Effector memory CD4-positive, alpha-beta T cell (primary cell): ENCODE results near the gene RPS25.
"Not testable (repeated sequence)": the region's sequence is repeated elsewhere in the genome, so short reads cannot be mapped to it uniquely, and the experiment has no call there.

ENCODE experiments used
- DNase-seq, 3 donors: peaks; one replicate each; pipeline ENCODE4 v3.0.0-alpha.2; 2020
- H3K27ac ChIP-seq: 2 replicates; pipeline ENCODE4 v1.7.0; 2013; ENCODE audit warnings: mild to moderate bottlenecking, low read length, moderate library complexity; ENCODE audit not compliant: insufficient read depth, poor library complexity, severe bottlenecking
- H3K27me3 ChIP-seq: replicated peaks from 2 replicates; pipeline ENCODE4 v1.7.0; 2013; ENCODE audit warnings: mild to moderate bottlenecking, low read length; ENCODE audit not compliant: insufficient read depth, control insufficient read depth, poor library complexity, severe bottlenecking
- H3K36me3 ChIP-seq: 2 replicates; pipeline ENCODE4 v1.7.0; 2013; ENCODE audit warnings: mild to moderate bottlenecking, low read length, moderate library complexity; ENCODE audit not compliant: control insufficient read depth, insufficient read depth
- H3K4me1 ChIP-seq: 2 replicates; pipeline ENCODE4 v1.7.0; 2013; ENCODE audit warnings: low read length, mild to moderate bottlenecking; ENCODE audit not compliant: control insufficient read depth, insufficient read depth, poor library complexity, severe bottlenecking
- H3K4me3 ChIP-seq: 2 replicates; pipeline ENCODE4 v1.7.0; 2013; ENCODE audit warnings: low read length, low read depth, mild to moderate bottlenecking; ENCODE audit not compliant: insufficient read depth, poor library complexity, severe bottlenecking
- H3K9me3 ChIP-seq: 2 replicates; pipeline ENCODE4 v1.7.0; 2013; ENCODE audit warnings: mild to moderate bottlenecking, low read length, moderate library complexity; ENCODE audit not compliant: control insufficient read depth

The RPS25 gene

DNA sequence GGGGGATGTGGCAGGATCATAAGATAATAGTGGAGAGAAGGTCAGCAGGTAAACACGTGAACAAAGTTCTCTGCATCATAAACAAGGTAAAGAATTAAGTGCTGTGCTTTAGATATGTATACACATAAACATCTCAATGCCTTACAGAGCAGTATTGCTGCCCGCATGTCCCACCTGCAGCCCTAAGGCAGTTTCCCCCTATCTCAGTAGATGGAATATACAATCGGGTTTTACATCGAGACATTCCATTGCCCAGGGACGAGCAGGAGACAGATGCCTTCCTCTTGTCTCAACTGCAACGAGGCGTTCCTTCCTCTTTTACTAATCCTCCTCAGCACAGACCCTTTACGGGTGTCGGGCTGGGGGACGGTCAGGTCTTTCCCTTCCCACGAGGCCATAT, 21.3 kb upstream of the RPS25 start:
- not testable (repeated sequence) for H3K36me3 ChIP-seq, H3K27me3 ChIP-seq, H3K9me3 ChIP-seq, DNase-seq, H3K27ac ChIP-seq, H3K4me1 ChIP-seq, H3K4me3 ChIP-seq

GRCh38 chr11:119038884-119039283, 20.7 kb upstream of the RPS25 start:
- Histone ChIP-seq H3K27ac (no peak overlapping the region), H3K27me3 (no peaks in the 10 kb centered on the region), H3K4me1 (no peaks in the 10 kb centered on the region), H3K36me3 (no peaks in the 10 kb centered on the region), H3K9me3 (no peaks in the 10 kb centered on the region), H3K4me3 (no peak overlapping the region)
- no peak for DNase-seq

DNA sequence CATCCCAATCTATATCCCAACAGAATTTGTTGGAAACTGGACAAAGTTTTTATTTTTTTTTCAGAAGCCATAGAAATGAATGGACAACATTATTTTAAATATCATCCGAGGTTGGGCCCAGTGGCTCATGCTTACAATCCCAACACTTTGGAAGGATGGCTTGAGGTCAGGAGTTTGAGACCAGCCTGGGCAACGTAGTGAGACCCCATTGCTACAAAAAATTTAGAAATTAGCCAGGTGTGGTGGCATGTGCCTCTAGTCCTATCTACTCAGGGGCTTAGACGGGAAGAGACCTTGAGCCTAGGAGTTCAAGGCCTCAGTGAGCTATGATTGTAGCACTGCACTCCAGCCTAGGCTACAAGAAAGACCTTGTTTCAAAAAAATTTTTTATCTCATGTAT, 16.7 kb upstream of the RPS25 start:
- DNase-seq, result no peak
- H3K4me1 ChIP-seq, result peaks cover 4% of the 10 kb centered on the region
- no peaks in the 10 kb centered on the region for H3K9me3 ChIP-seq
- H3K36me3 ChIP-seq, result no peaks in the 10 kb centered on the region
- no peak overlapping the region for H3K27ac ChIP-seq
- no peak overlapping the region for H3K4me3 ChIP-seq
- no peaks in the 10 kb centered on the region for H3K27me3 ChIP-seq

DNA sequence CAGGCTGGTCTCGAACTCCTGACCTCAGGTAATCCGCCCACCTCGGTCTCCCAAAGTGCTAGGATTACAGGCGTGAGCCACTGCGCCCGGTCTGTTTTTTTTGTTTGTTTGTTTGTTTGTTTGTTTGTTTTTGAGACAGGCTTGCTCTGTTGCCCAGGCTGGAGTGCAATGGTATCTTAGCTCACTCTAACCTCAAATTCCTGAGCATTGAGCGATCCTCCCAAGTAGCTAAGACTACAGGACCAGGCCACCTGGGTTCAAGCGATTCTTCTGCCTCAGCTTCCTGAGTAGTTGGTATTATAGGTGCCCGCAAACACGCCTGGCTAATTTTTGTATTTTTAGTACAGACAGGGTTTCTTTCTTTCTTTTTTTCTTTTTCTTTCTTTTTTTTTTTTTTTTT, 15.3 kb upstream of the RPS25 start:
- peaks cover 18% of the 10 kb centered on the region for H3K4me1 ChIP-seq
- not testable (repeated sequence) for H3K27ac ChIP-seq, H3K36me3 ChIP-seq, H3K9me3 ChIP-seq, H3K27me3 ChIP-seq, DNase-seq, H3K4me3 ChIP-seq

DNA sequence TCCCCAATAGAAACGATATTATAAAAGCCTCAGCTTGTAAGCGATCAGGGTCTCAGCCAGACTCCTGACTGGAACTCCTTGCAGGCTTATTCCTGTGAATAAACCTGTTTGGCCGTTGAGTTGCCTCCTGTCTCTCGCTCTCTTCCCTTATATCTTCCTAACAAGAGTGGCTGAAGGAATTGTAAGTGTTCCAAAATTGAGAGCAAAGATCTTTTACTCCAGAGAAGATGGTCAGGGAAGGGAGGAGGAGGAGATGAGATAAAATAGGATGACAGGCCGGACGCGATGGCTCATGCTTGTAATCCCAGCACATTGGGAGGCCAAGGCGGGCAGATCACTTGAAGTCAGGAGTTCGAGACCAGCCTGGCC, 13.8 kb upstream of the RPS25 start:
- Histone ChIP-seq H3K27ac (no peak overlapping the region), H3K36me3 (no peaks in the 10 kb centered on the region), H3K27me3 (no peaks in the 10 kb centered on the region), H3K9me3 (no peaks in the 10 kb centered on the region), H3K4me3 (no peak overlapping the region), H3K4me1 (peaks cover 18% of the 10 kb centered on the region)
- no peak for DNase-seq

DNA sequence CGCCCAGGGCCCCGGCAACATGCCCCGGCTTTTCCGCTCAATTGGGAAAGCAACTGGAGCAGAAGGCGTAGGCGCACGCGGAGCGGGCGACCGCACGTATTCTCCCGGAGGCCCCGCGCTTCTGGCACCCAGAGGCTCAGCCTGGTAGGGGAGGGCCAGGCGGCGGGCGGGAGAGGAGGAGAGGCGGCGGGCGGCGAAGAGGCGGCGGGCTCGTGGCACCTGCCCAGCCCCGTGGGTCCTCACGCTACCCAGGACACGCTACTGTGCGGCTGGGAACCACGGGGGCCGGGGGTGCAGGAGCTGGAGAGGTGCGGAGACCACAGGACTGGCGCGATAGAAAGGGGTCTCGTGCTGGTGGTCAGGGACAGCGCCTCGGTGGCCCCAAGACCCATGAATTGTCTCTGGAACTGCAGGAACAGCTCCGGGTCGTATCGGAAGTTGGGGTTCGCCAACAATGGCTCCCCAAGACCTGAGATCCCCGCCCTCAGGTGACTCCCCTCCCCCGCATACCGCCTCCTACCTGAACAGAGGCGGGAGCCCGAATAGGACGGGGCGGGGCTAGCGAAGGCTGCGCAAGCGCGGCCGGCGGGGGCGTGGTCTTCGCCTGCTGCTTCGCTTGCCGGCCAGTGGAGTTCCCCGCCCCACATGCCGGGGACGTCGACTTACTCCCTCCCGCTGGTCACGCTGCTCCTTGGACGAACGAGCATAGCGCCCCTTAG, 12.3 kb upstream of the RPS25 start, which contains the start of gene SLC37A4:
Gene SLC37A4 (minus strand): TSS at position 549 of the 719 bp plus-strand sequence.
- H3K36me3 ChIP-seq, result peaks cover 9% of the 10 kb centered on the region
- peak within 1 kb of the TSS; percentile 79 for H3K4me3 ChIP-seq
- H3K27ac ChIP-seq, result peak within 1 kb of the TSS; percentile 85

DNA sequence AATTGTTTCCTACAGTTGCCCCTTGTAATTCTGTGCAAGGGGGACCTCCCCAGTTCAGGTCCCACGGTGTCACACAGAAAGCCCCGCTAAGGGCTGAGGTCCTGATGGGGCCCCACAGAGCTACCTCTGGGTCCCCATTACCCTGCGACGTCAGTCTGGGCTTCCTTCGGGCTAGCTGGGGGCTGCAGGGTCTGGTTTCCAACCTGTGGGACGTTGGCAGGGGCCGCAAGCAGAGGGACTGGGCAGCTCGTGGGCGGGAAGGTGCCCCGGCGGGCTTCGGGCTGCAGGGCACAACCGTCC, 11.8 kb upstream of the RPS25 start:
- Histone ChIP-seq H3K27me3 (no peaks in the 10 kb centered on the region), H3K4me1 (peaks cover 18% of the 10 kb centered on the region), H3K36me3 (peaks cover 14% of the 10 kb centered on the region), H3K27ac (peak overlapping the region; percentile 85), H3K9me3 (no peaks in the 10 kb centered on the region), H3K4me3 (peak overlapping the region; percentile 79)
- no peak for DNase-seq

More for the DNA sequence above, 12.3 kb upstream of the RPS25 start, which contains the start of gene SLC37A4:
- H3K27me3 ChIP-seq, result no peaks in the 10 kb centered on the region
- peaks cover 18% of the 10 kb centered on the region for H3K4me1 ChIP-seq
- peak; percentile 98 to 99 (median 99) for DNase-seq
- no peaks in the 10 kb centered on the region for H3K9me3 ChIP-seq

GRCh38 chr11:119029340-119030028, 11.3 kb upstream of the RPS25 start:
- peak overlapping the region; percentile 85 for H3K27ac ChIP-seq

DNA sequence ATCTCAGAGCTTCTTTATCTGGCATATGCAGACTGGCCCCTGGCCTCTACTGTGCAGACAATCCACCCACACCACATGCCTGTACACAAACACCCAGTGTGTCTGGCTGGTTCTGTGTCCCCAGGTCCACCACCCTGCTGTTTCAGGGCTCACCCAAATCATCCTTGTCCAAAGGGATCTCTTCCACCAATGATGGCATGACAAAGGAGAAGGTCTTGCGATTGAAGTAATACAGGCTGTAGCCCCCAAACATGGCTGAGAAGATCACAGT, 10.9 kb upstream of the RPS25 start:
- Histone ChIP-seq H3K27ac (no peak overlapping the region), H3K36me3 (peaks cover 24% of the 10 kb centered on the region), H3K9me3 (no peaks in the 10 kb centered on the region), H3K4me1 (peaks cover 18% of the 10 kb centered on the region), H3K4me3 (no peak overlapping the region), H3K27me3 (no peaks in the 10 kb centered on the region)
- no peak for DNase-seq

More at GRCh38 chr11:119029340-119030028, 11.3 kb upstream of the RPS25 start:
- H3K4me1 ChIP-seq, result peaks cover 18% of the 10 kb centered on the region
- H3K36me3 ChIP-seq, result peaks cover 19% of the 10 kb centered on the region
- no peaks in the 10 kb centered on the region for H3K27me3 ChIP-seq
- DNase-seq, result no peak
- no peaks in the 10 kb centered on the region for H3K9me3 ChIP-seq
- peak overlapping the region; percentile 79 for H3K4me3 ChIP-seq

DNA sequence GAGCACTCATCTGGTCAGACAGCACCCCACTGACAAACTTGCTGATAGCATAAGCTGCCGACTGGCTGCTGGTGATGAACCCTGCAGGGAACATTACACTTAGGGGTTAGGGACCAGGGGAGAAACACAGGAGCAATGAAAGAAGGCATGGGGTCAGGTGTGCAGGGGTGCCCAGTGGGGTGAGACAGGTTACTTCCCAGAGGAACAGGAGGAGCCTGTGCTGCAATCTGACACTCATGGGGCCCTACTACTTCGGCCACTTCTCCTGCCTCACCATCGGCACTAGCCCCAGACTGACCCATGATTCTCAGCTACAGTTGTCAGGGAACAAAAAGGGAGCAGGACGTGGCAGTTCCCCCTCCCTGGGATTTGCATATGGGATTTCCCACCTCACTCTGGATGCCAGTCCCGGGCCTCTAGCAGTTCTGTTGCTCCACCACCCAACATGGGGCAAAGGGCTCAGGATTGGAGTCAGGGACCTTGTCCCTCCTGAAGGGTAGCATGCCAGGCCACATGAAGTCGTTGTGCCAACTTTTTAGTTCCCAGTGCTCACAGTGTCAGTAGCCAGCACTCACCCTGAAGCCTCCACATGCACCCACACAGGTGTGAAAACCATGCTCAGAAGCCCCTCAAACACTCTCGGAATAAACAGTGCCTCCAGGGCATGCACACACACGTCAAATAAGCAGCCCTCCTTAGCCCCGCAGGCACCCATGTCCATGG, 10.4 kb upstream of the RPS25 start:
- no peak overlapping the region for H3K27ac ChIP-seq
- peaks cover 18% of the 10 kb centered on the region for H3K4me1 ChIP-seq
- peaks cover 28% of the 10 kb centered on the region for H3K36me3 ChIP-seq

More for the DNA sequence above, 10.4 kb upstream of the RPS25 start:
- Histone ChIP-seq H3K9me3 (no peaks in the 10 kb centered on the region), H3K27me3 (no peaks in the 10 kb centered on the region), H3K4me3 (no peak overlapping the region)
- DNase-seq, result no peak
